Smooth muscle cell (in vitro differentiated cells): ENCODE results near the gene CYP4F22. TPM values are rescaled to one million over a fixed set of nuclear protein-coding genes. Genes with fewer than 3 reads are reported as not detected.

Source experiments
- DNase-seq: peaks from one replicate; lab custom pipeline; 2025; ENCODE audit not compliant: unreplicated experiment; lab: John Stamatoyannopoulos, UW
- H2AFZ ChIP-seq: fragments of 200-600 bp; sonication (generic); 2 replicates; pipeline ENCODE4 v1.6.0; 2016; ENCODE audit warnings: antibody characterized with exemption, low read depth, mild to moderate bottlenecking
- H3F3A ChIP-seq: fragments of 200-600 bp; sonication (generic); 2 replicates; pipeline ENCODE4 v1.6.0; 2017; ENCODE audit warnings: antibody characterized with exemption, low read depth
- H3K27ac ChIP-seq: fragments of 200-600 bp; sonication (generic); 2 replicates; pipeline ENCODE4 v1.5.1; 2016; ENCODE audit warnings: low read depth, mild to moderate bottlenecking
- H3K27me3 ChIP-seq: fragments of 200-600 bp; sonication (generic); 2 replicates; pipeline ENCODE4 v1.6.1; 2016; ENCODE audit warnings: low read depth, mild to moderate bottlenecking
- H3K36me3 ChIP-seq: fragments of 200-600 bp; sonication (generic); 2 replicates; pipeline ENCODE4 v1.5.1; 2016; ENCODE audit warnings: low read depth
- H3K4me1 ChIP-seq: fragments of 200-600 bp; sonication (generic); 2 replicates; pipeline ENCODE4 v1.5.1; 2016; ENCODE audit warnings: low read depth
- H3K4me2 ChIP-seq: fragments of 200-600 bp; sonication (generic); 2 replicates; pipeline ENCODE4 v1.6.0; 2016; ENCODE audit warnings: mild to moderate bottlenecking
- H3K4me3 ChIP-seq: fragments of 200-600 bp; sonication (generic); 2 replicates; pipeline ENCODE4 v1.5.1; 2016; ENCODE audit warnings: mild to moderate bottlenecking
- H3K79me2 ChIP-seq: fragments of 200-600 bp; sonication (generic); 2 replicates; pipeline ENCODE4 v1.6.0; 2016; ENCODE audit warnings: low read depth, mild to moderate bottlenecking
- H3K9ac ChIP-seq: fragments of 200-600 bp; sonication (generic); 2 replicates; pipeline ENCODE4 v1.6.0; 2016; ENCODE audit warnings: low read depth
- H3K9me3 ChIP-seq: fragments of 200-600 bp; sonication (generic); replicated peaks from 2 replicates; pipeline ENCODE4 v1.5.1; 2016; ENCODE audit warnings: low read depth
- H4K20me1 ChIP-seq: fragments of 200-600 bp; sonication (generic); 2 replicates; pipeline ENCODE4 v1.6.0; 2016; ENCODE audit warnings: low read depth
- CTCF ChIP-seq: fragments of 200-600 bp; sonication (generic); IDR thresholded peaks from 2 replicates; pipeline ENCODE4 v1.5.1; 2017; ENCODE audit warnings: borderline replicate concordance, mild to moderate bottlenecking, antibody characterized with exemption; ENCODE audit not compliant: insufficient read depth, poor library complexity, severe bottlenecking
- WGBS: methylation state at CpG from one replicate; pipeline ENCODE4 v1.1.7; 2016; ENCODE audit warnings: low lambda C conversion rate; 5-methylcytosine and 5-hydroxymethylcytosine counted together
- polyA plus RNA-seq: library from polyadenylated mRNA; unstranded; fragments of >200 nt; fragmentation: Nextera tagmentation; extraction: Ambion mirVana; gene quantifications from 2 replicates; pipeline ENCODE4 v1.2.1, GENCODE V29; 2016
- total RNA-seq: library from RNA; depleted of rRNA; stranded (reverse); fragments of >200 nt; gene quantifications from 2 replicates; pipeline ENCODE4 v1.2.3, GENCODE V29; 2014

CYP4F22 gene
- total and polyA plus RNA-seq, 2 experiments from 2014 or later, result not detected

GRCh38 chr19:15584541-15585115 lies 76.3 kb downstream of the CYP4F22 start:
- Histone ChIP-seq H3K27me3 (no peaks in the 10 kb centered on the region), H4K20me1 (no peaks in the 10 kb centered on the region), H3K4me3 (no peak overlapping the region), H3K27ac (no peak overlapping the region), H3F3A (no peaks in the 10 kb centered on the region), H3K9me3 (peaks cover 3% of the 10 kb centered on the region), H2AFZ (no peak overlapping the region), H3K36me3 (no peaks in the 10 kb centered on the region), H3K9ac (no peak overlapping the region), H3K4me2 (no peak overlapping the region), H3K79me2 (no peaks in the 10 kb centered on the region), H3K4me1 (no peaks in the 10 kb centered on the region)
- 41% methylated on average over 33 of the region's 35 CpGs for WGBS
- peak; percentile 38 for TF ChIP-seq CTCF
- DNase-seq, result no peak

- Histone ChIP-seq H3K9ac (no peak overlapping the region), H3K27me3 (no peaks in the 10 kb centered on the region), H3K9me3 (peaks cover 3% of the 10 kb centered on the region), H3K36me3 (no peaks in the 10 kb centered on the region), H3K27ac (no peak overlapping the region), H3K4me2 (no peak overlapping the region), H3F3A (no peaks in the 10 kb centered on the region), H3K79me2 (no peaks in the 10 kb centered on the region), H2AFZ (no peak overlapping the region), H3K4me3 (no peak overlapping the region), H4K20me1 (no peaks in the 10 kb centered on the region), H3K4me1 (no peaks in the 10 kb centered on the region)
- no peak for TF ChIP-seq CTCF
- 83% methylated on average over 9 of the region's 9 CpGs for WGBS
- DNase-seq, result no peak
Measured at GRCh38 chr19:15587663-15588062, 79.3 kb downstream of the CYP4F22 start.

- H3F3A ChIP-seq, result no peaks in the 10 kb centered on the region
- WGBS, result 74% methylated on average over 1 of the region's 1 CpG
- no peaks in the 10 kb centered on the region for H3K79me2 ChIP-seq
- H3K4me2 ChIP-seq, result no peak overlapping the region
- H3K4me3 ChIP-seq, result no peak overlapping the region
- H3K9ac ChIP-seq, result no peak overlapping the region
- no peaks in the 10 kb centered on the region for H3K36me3 ChIP-seq
- no peak for TF ChIP-seq CTCF
- H3K9me3 ChIP-seq, result peaks cover 3% of the 10 kb centered on the region
- no peaks in the 10 kb centered on the region for H3K4me1 ChIP-seq
- DNase-seq, result no peak
- H4K20me1 ChIP-seq, result no peaks in the 10 kb centered on the region
- no peak overlapping the region for H3K27ac ChIP-seq
- no peaks in the 10 kb centered on the region for H3K27me3 ChIP-seq
- no peak overlapping the region for H2AFZ ChIP-seq
Measured at GRCh38 chr19:15588265-15588664, 79.9 kb downstream of the CYP4F22 start.

- H3K27me3 ChIP-seq, result no peaks in the 10 kb centered on the region
- no peak overlapping the region for H3K27ac ChIP-seq
- no peak overlapping the region for H2AFZ ChIP-seq
- no peak overlapping the region for H3K9ac ChIP-seq
- no peaks in the 10 kb centered on the region for H3K36me3 ChIP-seq
- no peak overlapping the region for H3K4me3 ChIP-seq
- 81% methylated on average over 5 of the region's 5 CpGs for WGBS
- H3K4me2 ChIP-seq, result no peak overlapping the region
- no peaks in the 10 kb centered on the region for H4K20me1 ChIP-seq
- no peaks in the 10 kb centered on the region for H3F3A ChIP-seq
- DNase-seq, result no peak
- TF ChIP-seq CTCF, result no peak
- H3K9me3 ChIP-seq, result peaks cover 3% of the 10 kb centered on the region
- no peaks in the 10 kb centered on the region for H3K4me1 ChIP-seq
- no peaks in the 10 kb centered on the region for H3K79me2 ChIP-seq
Measured at GRCh38 chr19:15589760-15590451, 81.6 kb downstream of the CYP4F22 start.
